Testis (tissue), 2 donors: ENCODE results near the gene RNH1.

ENCODE experiments used
- POLR2A ChIP-seq: fragments of 450-650 bp; IDR thresholded peaks from one replicate; pipeline ENCODE4 v1.6.1; 2017; ENCODE audit warnings: antibody characterized with exemption, mild to moderate bottlenecking, moderate library complexity
- TF ChIP-seq, protein P1 (sequence below), 3 experiments: fragments of 450-650 bp in 2 of 3; fragments of 200-600 bp in 1 of 3; sonication (generic) in 1 of 3; IDR thresholded peaks; one replicate each; pipeline ENCODE4 v1.5.1; 2016 to 2019; ENCODE audit warnings: antibody characterized with exemption in 3 of 3, mild to moderate bottlenecking in 2 of 3, moderate library complexity in 1 of 3

- TF ChIP-seq, protein P1, sequence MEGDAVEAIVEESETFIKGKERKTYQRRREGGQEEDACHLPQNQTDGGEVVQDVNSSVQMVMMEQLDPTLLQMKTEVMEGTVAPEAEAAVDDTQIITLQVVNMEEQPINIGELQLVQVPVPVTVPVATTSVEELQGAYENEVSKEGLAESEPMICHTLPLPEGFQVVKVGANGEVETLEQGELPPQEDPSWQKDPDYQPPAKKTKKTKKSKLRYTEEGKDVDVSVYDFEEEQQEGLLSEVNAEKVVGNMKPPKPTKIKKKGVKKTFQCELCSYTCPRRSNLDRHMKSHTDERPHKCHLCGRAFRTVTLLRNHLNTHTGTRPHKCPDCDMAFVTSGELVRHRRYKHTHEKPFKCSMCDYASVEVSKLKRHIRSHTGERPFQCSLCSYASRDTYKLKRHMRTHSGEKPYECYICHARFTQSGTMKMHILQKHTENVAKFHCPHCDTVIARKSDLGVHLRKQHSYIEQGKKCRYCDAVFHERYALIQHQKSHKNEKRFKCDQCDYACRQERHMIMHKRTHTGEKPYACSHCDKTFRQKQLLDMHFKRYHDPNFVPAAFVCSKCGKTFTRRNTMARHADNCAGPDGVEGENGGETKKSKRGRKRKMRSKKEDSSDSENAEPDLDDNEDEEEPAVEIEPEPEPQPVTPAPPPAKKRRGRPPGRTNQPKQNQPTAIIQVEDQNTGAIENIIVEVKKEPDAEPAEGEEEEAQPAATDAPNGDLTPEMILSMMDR (IDR thresholded peaks at IDR 0.05): no peak
- no peak for TF ChIP-seq POLR2A
Measured at GRCh38 chr11:490186-490929, 16.7 kb downstream of the RNH1 start.
